Activated CD4-positive, alpha-beta T cell treated with anti-CD3 and anti-CD28 coated beads, Interleukin-2, Interleukin-6, amounts not matched to agents 100 ng/mL and 50 ng/mL, durations not matched to agents 16 hours and 8 hours (primary cell): Measurements from ENCODE around the gene SEMA4F.

Source experiments
- DNase-seq: peaks from one replicate; pipeline ENCODE4 v3.0.0-alpha.2; 2020

SEMA4F gene

DNA sequence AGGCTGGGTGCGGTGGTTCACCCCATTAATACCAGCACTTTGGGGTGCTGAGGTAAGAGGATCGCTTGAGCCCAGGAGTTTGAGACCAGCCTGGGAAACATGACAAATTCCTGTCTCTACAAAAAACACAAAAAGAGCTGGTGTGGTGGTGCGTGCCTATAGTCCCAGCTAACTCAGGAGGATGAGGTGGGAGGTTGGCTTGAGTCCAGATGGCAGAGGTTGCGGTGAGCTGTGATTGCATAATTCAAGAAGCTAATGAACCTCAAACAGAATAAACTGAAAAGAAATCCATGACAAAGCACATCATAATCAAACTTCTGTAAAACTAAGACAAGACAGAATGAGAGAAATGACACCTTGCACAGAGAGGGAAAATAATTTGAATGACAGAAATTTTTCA is 54.8 kb downstream of the SEMA4F start:
- no peak for DNase-seq

- no peak for DNase-seq
Observed at GRCh38 chr2:74712223-74713053, 58.4 kb downstream of the SEMA4F start.

DNA sequence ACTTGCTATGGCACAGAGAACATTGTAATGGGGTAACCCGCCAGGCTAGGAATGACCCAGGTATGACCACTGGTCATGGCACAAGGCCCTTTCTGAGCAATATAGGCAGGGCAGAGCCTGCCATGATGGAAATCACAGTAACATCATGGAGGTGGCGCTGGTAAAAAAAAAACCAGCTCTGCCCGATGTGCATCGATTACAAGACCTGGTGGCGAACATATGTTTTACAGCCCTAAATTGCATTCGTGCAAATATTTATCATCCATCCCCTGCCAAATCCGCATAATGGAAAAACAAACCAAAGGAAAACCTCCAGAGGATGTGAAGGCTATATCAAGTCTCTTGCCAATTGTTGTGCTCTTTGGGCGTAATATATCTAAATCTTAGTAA is 60.6 kb downstream of the SEMA4F start:
- DNase-seq: no peak

- DNase-seq: peak; percentile 89
Observed at GRCh38 chr2:74715081-74715791, 61.2 kb downstream of the SEMA4F start.

GRCh38 chr2:74715880-74716279 is 61.8 kb downstream of the SEMA4F start:
- no peak for DNase-seq

GRCh38 chr2:74719066-74719465 is 65.0 kb downstream of the SEMA4F start:
- no peak for DNase-seq

DNA sequence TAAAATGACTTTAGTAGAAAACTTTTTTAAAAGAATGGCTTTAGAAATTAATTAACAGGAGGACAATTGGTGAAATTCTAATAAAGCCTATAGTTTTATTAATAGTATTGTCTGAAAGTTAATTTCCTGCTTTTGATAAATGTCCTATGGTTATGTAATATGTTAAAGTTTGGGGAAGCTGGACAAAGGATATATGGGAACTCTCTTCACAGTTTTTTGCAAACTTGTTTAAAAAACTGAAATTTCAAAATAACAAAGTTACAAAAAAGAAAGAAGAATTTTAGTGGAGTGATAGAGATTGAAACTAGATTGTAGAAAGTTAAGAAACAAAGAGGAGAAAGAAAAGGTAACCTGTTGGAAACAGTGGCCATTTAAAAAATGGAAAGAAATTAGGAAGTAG is 67.3 kb downstream of the SEMA4F start:
- DNase-seq: no peak

GRCh38 chr2:74724496-74724895 is 70.4 kb downstream of the SEMA4F start:
- no peak for DNase-seq

DNA sequence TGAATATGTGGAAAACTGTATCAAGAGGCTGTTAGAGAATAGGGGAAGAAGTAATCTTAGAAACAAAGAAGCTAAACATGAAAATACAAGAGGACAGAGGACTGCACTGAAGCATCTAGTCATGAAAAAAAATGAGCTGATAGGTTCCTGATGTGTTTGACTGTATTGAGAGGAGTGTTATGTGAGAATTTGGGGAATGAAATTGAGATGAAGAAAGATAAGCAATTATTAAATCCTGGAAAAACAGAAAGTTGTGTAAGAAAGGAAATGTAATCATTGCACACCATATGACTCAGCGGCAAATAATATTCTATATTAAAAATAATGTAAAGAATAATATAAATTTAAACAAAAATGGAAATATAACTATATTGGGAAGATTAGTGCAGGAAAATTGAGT is 71.2 kb downstream of the SEMA4F start:
- no peak for DNase-seq

DNA sequence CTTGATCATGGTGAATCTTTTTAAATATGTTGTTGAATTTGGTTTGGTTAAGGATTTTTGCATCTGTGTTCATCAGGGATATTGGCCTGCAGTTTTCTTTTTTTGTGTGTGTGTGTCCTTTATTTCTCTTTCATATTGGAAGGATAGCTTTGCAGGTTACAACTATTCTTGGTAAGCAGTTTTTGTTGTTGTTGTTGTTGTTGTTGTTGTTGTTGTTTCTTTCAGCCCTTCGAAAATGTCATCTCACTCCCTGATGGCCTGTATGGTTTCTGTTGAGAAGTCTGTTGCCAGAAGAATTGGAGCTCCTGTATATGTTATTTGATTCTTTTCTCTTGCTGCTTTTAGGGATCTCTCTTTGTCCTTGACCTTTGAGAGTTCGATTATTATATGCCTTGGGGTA is 74.8 kb downstream of the SEMA4F start:
- no peak for DNase-seq

- DNase-seq: no peak
Observed at GRCh38 chr2:74730530-74730929, 76.5 kb downstream of the SEMA4F start.
